ENCODE measurements around the gene RALGPS1.

The RALGPS1 gene

GRCh38 chr9:127210851-127211730 is 296.5 kb downstream of the RALGPS1 start:
- ATAC-seq (replicated peaks) (no peak), DNase-seq (no peak)
- peaks cover 6% of the 10 kb centered on the region for H3K36me3 Mint-ChIP-seq (ENCODE audit: insufficient read depth)
- H3K4me1 Mint-ChIP-seq (ENCODE audit: low read depth in 2 of 2): peaks cover 5 to 6% of the 10 kb centered on the region in 2 donors
- H3K9me3 Mint-ChIP-seq: no peaks in the 10 kb centered on the region
- peak overlapping the region in 1 of 2 donors; percentile 11 for H3K27ac Mint-ChIP-seq
- H3K27me3 Mint-ChIP-seq: no peaks in the 10 kb centered on the region
- H3K4me3 Mint-ChIP-seq: no peak overlapping the region

GRCh38 chr9:127211983-127212382 is 297.4 kb downstream of the RALGPS1 start:
- ATAC-seq (replicated peaks) (no peak), DNase-seq (no peak)
- H3K9me3 Mint-ChIP-seq: no peaks in the 10 kb centered on the region
- H3K27ac Mint-ChIP-seq: peak overlapping the region in 1 of 2 donors; percentile 57
- peaks cover 4 to 5% of the 10 kb centered on the region in 2 donors for H3K4me1 Mint-ChIP-seq (ENCODE audit: low read depth in 2 of 2)
- peaks cover 6% of the 10 kb centered on the region for H3K36me3 Mint-ChIP-seq (ENCODE audit: insufficient read depth)
- no peaks in the 10 kb centered on the region for H3K27me3 Mint-ChIP-seq
- no peak overlapping the region for H3K4me3 Mint-ChIP-seq

- no peaks in the 10 kb centered on the region for H3K27me3 Mint-ChIP-seq
- no peak for DNase-seq
- no peak for ATAC-seq (replicated peaks)
- H3K36me3 Mint-ChIP-seq (ENCODE audit: insufficient read depth): peaks cover 6% of the 10 kb centered on the region
- H3K4me3 Mint-ChIP-seq: no peak overlapping the region
- peaks cover 4 to 5% of the 10 kb centered on the region in 2 donors for H3K4me1 Mint-ChIP-seq (ENCODE audit: low read depth in 2 of 2)
- H3K9me3 Mint-ChIP-seq: no peaks in the 10 kb centered on the region
- H3K27ac Mint-ChIP-seq: peak overlapping the region in 1 of 2 donors; percentile 57
Measured at GRCh38 chr9:127212453-127212852, 297.9 kb downstream of the RALGPS1 start.

- Mint-ChIP-seq H3K27ac (no peak overlapping the region), H3K36me3 (ENCODE audit: insufficient read depth) (peaks cover 6% of the 10 kb centered on the region), H3K4me3 (no peak overlapping the region), H3K9me3 (no peaks in the 10 kb centered on the region), H3K4me1 (ENCODE audit: low read depth in 2 of 2) (peaks cover 4 to 5% of the 10 kb centered on the region in 2 donors), H3K27me3 (no peaks in the 10 kb centered on the region)
- ATAC-seq (replicated peaks) (no peak), DNase-seq (no peak)
Measured at GRCh38 chr9:127213859-127214258, 299.3 kb downstream of the RALGPS1 start.

GRCh38 chr9:127214421-127215267 is 300.1 kb downstream of the RALGPS1 start:
- ATAC-seq (replicated peaks) (peak; percentile 78), DNase-seq (peak; percentile 50 to 54 (median 50))
- Mint-ChIP-seq H3K4me3 (no peak overlapping the region), H3K9me3 (no peaks in the 10 kb centered on the region), H3K27me3 (no peaks in the 10 kb centered on the region), H3K4me1 (ENCODE audit: low read depth in 2 of 2) (peaks cover 4 to 5% of the 10 kb centered on the region in 2 donors), H3K36me3 (ENCODE audit: insufficient read depth) (peaks cover 3% of the 10 kb centered on the region), H3K27ac (no peak overlapping the region)

GRCh38 chr9:127215268-127216209 is 301.0 kb downstream of the RALGPS1 start:
- Mint-ChIP-seq H3K4me3 (no peak overlapping the region), H3K4me1 (ENCODE audit: low read depth in 2 of 2) (peaks cover 4 to 5% of the 10 kb centered on the region in 2 donors), H3K27me3 (no peaks in the 10 kb centered on the region), H3K27ac (no peak overlapping the region), H3K36me3 (ENCODE audit: insufficient read depth) (peaks cover 3% of the 10 kb centered on the region), H3K9me3 (no peaks in the 10 kb centered on the region)
- no peak for DNase-seq
- no peak for ATAC-seq (replicated peaks)

GRCh38 chr9:127216210-127216887 is 301.8 kb downstream of the RALGPS1 start:
- Mint-ChIP-seq H3K4me1 (ENCODE audit: low read depth in 2 of 2) (peaks cover 4 to 5% of the 10 kb centered on the region in 2 donors), H3K27me3 (no peaks in the 10 kb centered on the region), H3K9me3 (no peaks in the 10 kb centered on the region), H3K27ac (no peak overlapping the region), H3K36me3 (ENCODE audit: insufficient read depth) (peaks cover 3% of the 10 kb centered on the region), H3K4me3 (no peak overlapping the region)
- DNase-seq (no peak), ATAC-seq (replicated peaks) (no peak)

- H3K36me3 Mint-ChIP-seq (ENCODE audit: insufficient read depth): no peaks in the 10 kb centered on the region
Measured at GRCh38 chr9:127216888-127217217, 302.3 kb downstream of the RALGPS1 start.

GRCh38 chr9:127218818-127219217 is 304.2 kb downstream of the RALGPS1 start:
- no peak overlapping the region for H3K27ac Mint-ChIP-seq
- no peaks in the 10 kb centered on the region for H3K9me3 Mint-ChIP-seq
- no peak for DNase-seq
- peaks cover 7% of the 10 kb centered on the region for H3K36me3 Mint-ChIP-seq (ENCODE audit: insufficient read depth)
- no peak overlapping the region for H3K4me3 Mint-ChIP-seq
- ATAC-seq (replicated peaks): no peak
- H3K4me1 Mint-ChIP-seq (ENCODE audit: low read depth in 2 of 2): peaks cover 10 to 13% of the 10 kb centered on the region in 2 donors
- no peaks in the 10 kb centered on the region for H3K27me3 Mint-ChIP-seq

More at GRCh38 chr9:127216888-127217217, 302.3 kb downstream of the RALGPS1 start:
- no peak for ATAC-seq (replicated peaks)
- no peak overlapping the region for H3K4me3 Mint-ChIP-seq
- DNase-seq: no peak
- H3K9me3 Mint-ChIP-seq: no peaks in the 10 kb centered on the region
- H3K27ac Mint-ChIP-seq: no peak overlapping the region
- H3K27me3 Mint-ChIP-seq: no peaks in the 10 kb centered on the region
- peaks cover 5 to 6% of the 10 kb centered on the region in 2 donors for H3K4me1 Mint-ChIP-seq (ENCODE audit: low read depth in 2 of 2)

- Mint-ChIP-seq H3K36me3 (ENCODE audit: insufficient read depth) (peaks cover 14% of the 10 kb centered on the region), H3K27me3 (no peaks in the 10 kb centered on the region), H3K9me3 (no peaks in the 10 kb centered on the region), H3K4me3 (no peak overlapping the region), H3K27ac (no peak overlapping the region), H3K4me1 (ENCODE audit: low read depth in 2 of 2) (peaks cover 16 to 18% of the 10 kb centered on the region in 2 donors)
- DNase-seq: no peak
- no peak for ATAC-seq (replicated peaks)
Measured at GRCh38 chr9:127219520-127219919, 304.9 kb downstream of the RALGPS1 start.

- Mint-ChIP-seq H3K27me3 (no peaks in the 10 kb centered on the region), H3K27ac (no peak overlapping the region), H3K4me3 (no peak overlapping the region), H3K9me3 (no peaks in the 10 kb centered on the region), H3K36me3 (ENCODE audit: insufficient read depth) (peaks cover 35% of the 10 kb centered on the region), H3K4me1 (ENCODE audit: low read depth in 2 of 2) (peaks cover 22 to 25% of the 10 kb centered on the region in 2 donors)
- ATAC-seq (replicated peaks) (no peak), DNase-seq (no peak)
Measured at GRCh38 chr9:127221695-127222094, 307.1 kb downstream of the RALGPS1 start.

GRCh38 chr9:127222388-127223095 is 308.0 kb downstream of the RALGPS1 start:
- Mint-ChIP-seq H3K27me3 (no peaks in the 10 kb centered on the region), H3K27ac (peak overlapping the region in 1 of 2 donors; percentile 71), H3K9me3 (no peaks in the 10 kb centered on the region)

More at GRCh38 chr9:127222388-127223095, 308.0 kb downstream of the RALGPS1 start:
- peaks cover 22 to 25% of the 10 kb centered on the region in 2 donors for H3K4me1 Mint-ChIP-seq (ENCODE audit: low read depth in 2 of 2)
- peaks cover 40% of the 10 kb centered on the region for H3K36me3 Mint-ChIP-seq (ENCODE audit: insufficient read depth)
- no peak for ATAC-seq (replicated peaks)
- no peak for DNase-seq
- H3K4me3 Mint-ChIP-seq: peak overlapping the region in 1 of 2 donors; percentile 5

Data from effector memory CD8-positive, alpha-beta T cell (primary cell).